HG03060 (cell line): ENCODE data around the gene SLC25A45.

ENCODE experiments used
- ATAC-seq: cut with Tn5 transposase; IDR thresholded peaks from one replicate; pipeline ENCODE4 v1.9.1; 2021; ENCODE audit warnings: low read depth, moderate number of reproducible peaks; ENCODE audit not compliant: unreplicated experiment

The SLC25A45 gene

GRCh38 chr11:65382033-65382803 lies at the start of gene SLC25A45:
SLC25A45 (minus strand) TSS chr11:65382646; CDS start chr11:65381951, 695 bp downstream.
- peak; percentile 52 for ATAC-seq

GRCh38 chr11:65431451-65432099 lies 49.1 kb upstream of the SLC25A45 start:
- ATAC-seq, result no peak

- ATAC-seq, result no peak
These were observed 48.2 kb upstream of the SLC25A45 start for GRCh38 chr11:65430406-65431217.

GRCh38 chr11:65429724-65430405 lies 47.4 kb upstream of the SLC25A45 start:
- no peak for ATAC-seq

- ATAC-seq, result no peak
These were observed 46.7 kb upstream of the SLC25A45 start for GRCh38 chr11:65429068-65429681.

GRCh38 chr11:65428578-65429067 lies 46.2 kb upstream of the SLC25A45 start:
- ATAC-seq, result no peak

- ATAC-seq, result no peak
These were observed 45.5 kb upstream of the SLC25A45 start for GRCh38 chr11:65427691-65428577.

GRCh38 chr11:65426839-65427690 lies 44.6 kb upstream of the SLC25A45 start:
- no peak for ATAC-seq

- peak; percentile 27 for ATAC-seq
These were observed 43.8 kb upstream of the SLC25A45 start for GRCh38 chr11:65425971-65426838.

GRCh38 chr11:65425105-65425970 lies 42.9 kb upstream of the SLC25A45 start:
- ATAC-seq, result no peak

GRCh38 chr11:65424205-65425104 lies 42.0 kb upstream of the SLC25A45 start:
- ATAC-seq, result no peak

- ATAC-seq, result no peak
These were observed 41.2 kb upstream of the SLC25A45 start for GRCh38 chr11:65423516-65424204.

- no peak for ATAC-seq
These were observed 40.4 kb upstream of the SLC25A45 start, which contains the start of gene NEAT1 for GRCh38 chr11:65422633-65423515. NEAT1 (plus strand) TSS chr11:65422798.
